Astrocyte (in vitro differentiated cells and primary cell): ENCODE results near the gene TOR4A.

Experiments
- CTCF ChIP-seq: IDR thresholded peaks from 2 replicates; pipeline ENCODE4 v1.5.1; 2011; ENCODE audit warnings: low read depth, mild to moderate bottlenecking, inconsistent platforms, low read length, moderate library complexity; ENCODE audit not compliant: insufficient read depth
- EZH2 ChIP-seq: IDR thresholded peaks from 2 replicates; pipeline ENCODE4 v1.6.1; 2012; ENCODE audit warnings: mild to moderate bottlenecking, low read length, inconsistent platforms; ENCODE audit not compliant: insufficient read depth

DNA sequence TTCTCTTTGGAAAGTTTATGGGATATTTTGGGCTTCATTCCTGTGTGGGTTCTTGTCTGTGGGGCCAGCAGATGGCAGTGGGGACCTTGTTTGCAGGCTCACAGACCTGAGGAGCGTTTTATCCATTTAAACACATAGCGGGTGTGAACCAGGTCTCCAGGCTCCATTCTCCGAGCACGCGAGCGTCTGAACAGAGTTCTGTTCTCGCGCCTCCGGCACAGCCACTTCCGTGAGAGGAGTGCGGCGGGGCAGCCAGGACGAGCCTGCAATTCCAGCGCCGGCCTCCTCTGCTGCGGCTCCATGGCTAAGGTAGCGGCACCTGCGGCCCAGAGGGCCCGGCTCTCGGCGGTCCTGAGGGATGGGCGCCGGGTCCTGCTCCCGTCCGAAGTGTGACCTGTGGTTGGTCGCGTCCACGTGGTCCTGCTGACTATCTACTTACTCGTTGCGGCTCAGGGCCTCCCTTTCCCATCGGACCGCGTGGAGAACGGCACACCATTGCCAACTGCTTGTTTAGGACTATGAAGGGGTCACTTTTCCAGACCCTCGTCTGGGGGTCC, 17.2 kb downstream of the TOR4A start:
- TF ChIP-seq CTCF (peak; percentile 17), EZH2 (no peak)
